Thyroid gland (tissue), 4 donors: ENCODE results near the gene PRKAB2.

Experiments used
- POLR2A ChIP-seq, 2 donors: fragments of 450-650 bp; IDR thresholded peaks; one replicate each; pipeline ENCODE4 v1.6.1; 2017; ENCODE audit warnings: antibody characterized with exemption in 2 of 2, mild to moderate bottlenecking in 2 of 2, moderate library complexity in 1 of 2
- TF ChIP-seq, protein P1 (sequence below), 6 experiments: fragments of 200-600 bp in 3 of 6; fragments of 450-650 bp in 3 of 6; sonication (generic) in 3 of 6; IDR thresholded peaks; one replicate each; pipeline ENCODE4 v1.5.1; 2016 to 2019; ENCODE audit warnings: antibody characterized with exemption in 6 of 6, mild to moderate bottlenecking in 2 of 6, inconsistent platforms in 1 of 6, moderate library complexity in 1 of 6

- TF ChIP-seq, protein P1, sequence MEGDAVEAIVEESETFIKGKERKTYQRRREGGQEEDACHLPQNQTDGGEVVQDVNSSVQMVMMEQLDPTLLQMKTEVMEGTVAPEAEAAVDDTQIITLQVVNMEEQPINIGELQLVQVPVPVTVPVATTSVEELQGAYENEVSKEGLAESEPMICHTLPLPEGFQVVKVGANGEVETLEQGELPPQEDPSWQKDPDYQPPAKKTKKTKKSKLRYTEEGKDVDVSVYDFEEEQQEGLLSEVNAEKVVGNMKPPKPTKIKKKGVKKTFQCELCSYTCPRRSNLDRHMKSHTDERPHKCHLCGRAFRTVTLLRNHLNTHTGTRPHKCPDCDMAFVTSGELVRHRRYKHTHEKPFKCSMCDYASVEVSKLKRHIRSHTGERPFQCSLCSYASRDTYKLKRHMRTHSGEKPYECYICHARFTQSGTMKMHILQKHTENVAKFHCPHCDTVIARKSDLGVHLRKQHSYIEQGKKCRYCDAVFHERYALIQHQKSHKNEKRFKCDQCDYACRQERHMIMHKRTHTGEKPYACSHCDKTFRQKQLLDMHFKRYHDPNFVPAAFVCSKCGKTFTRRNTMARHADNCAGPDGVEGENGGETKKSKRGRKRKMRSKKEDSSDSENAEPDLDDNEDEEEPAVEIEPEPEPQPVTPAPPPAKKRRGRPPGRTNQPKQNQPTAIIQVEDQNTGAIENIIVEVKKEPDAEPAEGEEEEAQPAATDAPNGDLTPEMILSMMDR (IDR thresholded peaks at IDR 0.05), result no peak
- TF ChIP-seq POLR2A (IDR thresholded peaks at IDR 0.05), result no peak
These were observed 38.7 kb upstream of the PRKAB2 start for GRCh38 chr1:147210987-147211386.
